Dendritic cell treated with granulocyte-macrophage colony-stimulating factor and Interleukin-4, amounts not matched to agents 40 ng/mL and 50 ng/mL, for 4 days (primary cell): ENCODE results near the gene NUDT16.
A peak's percentile ranks its signal among the peaks of the same experiment; 100 is the strongest.
"Not testable (repeated sequence)": the region's sequence is repeated elsewhere in the genome, so short reads cannot be mapped to it uniquely, and the experiment has no call there.

Experiments used
- H3K27ac Mint-ChIP-seq: one replicate; pipeline ENCODE4 v1.8.0; 2022; ENCODE audit warnings: mild to moderate bottlenecking, mixed read lengths
- H3K27me3 Mint-ChIP-seq: one replicate; pipeline ENCODE4 v1.8.0; 2022; ENCODE audit warnings: mild to moderate bottlenecking, mixed read lengths
- H3K36me3 Mint-ChIP-seq: one replicate; pipeline ENCODE4 v1.8.0; 2022; ENCODE audit warnings: low read depth, mixed read lengths
- H3K4me1 Mint-ChIP-seq: one replicate; pipeline ENCODE4 v1.8.0; 2022; ENCODE audit warnings: low read depth, mixed read lengths
- H3K4me3 Mint-ChIP-seq: one replicate; pipeline ENCODE4 v1.8.0; 2022; ENCODE audit warnings: mild to moderate bottlenecking, moderate library complexity, mixed read lengths
- H3K9me3 Mint-ChIP-seq: one replicate; pipeline ENCODE4 v1.8.0; 2022; ENCODE audit warnings: mixed read lengths
- intact Hi-C: fragments of 100-400 bp; cut with micrococcal nuclease; formaldehyde crosslinking; loops from one replicate; pipeline ENCODE4 v1.15.0; 2022

Gene NUDT16

GRCh38 chr3:131381445-131382291, at the start of gene NUDT16:
NUDT16 (plus strand) TSS chr3:131381774; CDS start chr3:131381805, 31 bp downstream.
- peaks cover 86% of the 10 kb centered on the region for H3K36me3 Mint-ChIP-seq
- peak within 1 kb of the TSS; percentile 86 for H3K4me3 Mint-ChIP-seq
- peaks cover 74% of the 10 kb centered on the region for H3K4me1 Mint-ChIP-seq
- intact Hi-C loops: loop anchor here (1.0 kb wide), 1 partner anchor 20 kb away; no protein-coding TSS in a partner anchor
- H3K27me3 Mint-ChIP-seq: no peaks in the 10 kb centered on the region
- no peaks in the 10 kb centered on the region for H3K9me3 Mint-ChIP-seq
- H3K27ac Mint-ChIP-seq: peak within 1 kb of the TSS; percentile 96

GRCh38 chr3:131338948-131339640, 42.5 kb upstream of the NUDT16 start:
- H3K27me3 Mint-ChIP-seq: no peaks in the 10 kb centered on the region
- no peak overlapping the region for H3K4me3 Mint-ChIP-seq
- H3K9me3 Mint-ChIP-seq: peaks cover 3% of the 10 kb centered on the region
- H3K4me1 Mint-ChIP-seq: peaks cover 33% of the 10 kb centered on the region
- H3K36me3 Mint-ChIP-seq: peaks cover 30% of the 10 kb centered on the region
- intact Hi-C loops: no loop called here
- no peak overlapping the region for H3K27ac Mint-ChIP-seq

GRCh38 chr3:131341761-131342160, 39.8 kb upstream of the NUDT16 start:
- H3K27me3 Mint-ChIP-seq: no peaks in the 10 kb centered on the region
- no peak overlapping the region for H3K27ac Mint-ChIP-seq
- no peak overlapping the region for H3K4me3 Mint-ChIP-seq
- H3K9me3 Mint-ChIP-seq: peaks cover 9% of the 10 kb centered on the region
- H3K4me1 Mint-ChIP-seq: peaks cover 45% of the 10 kb centered on the region
- intact Hi-C loops: no loop called here
- peaks cover 37% of the 10 kb centered on the region for H3K36me3 Mint-ChIP-seq

- H3K4me3 Mint-ChIP-seq: no peak overlapping the region
- H3K9me3 Mint-ChIP-seq: peaks cover 8% of the 10 kb centered on the region
- peaks cover 59% of the 10 kb centered on the region for H3K4me1 Mint-ChIP-seq
- intact Hi-C loops: no loop called here
- no peaks in the 10 kb centered on the region for H3K27me3 Mint-ChIP-seq
- peaks cover 64% of the 10 kb centered on the region for H3K36me3 Mint-ChIP-seq
- no peak overlapping the region for H3K27ac Mint-ChIP-seq
Measured at GRCh38 chr3:131348911-131349310, 32.7 kb upstream of the NUDT16 start.

GRCh38 chr3:131349454-131349853, 32.1 kb upstream of the NUDT16 start:
- Mint-ChIP-seq H3K4me3 (no peak overlapping the region), H3K27me3 (no peaks in the 10 kb centered on the region), H3K27ac (peak overlapping the region; percentile 63), H3K4me1 (peaks cover 57% of the 10 kb centered on the region), H3K9me3 (peaks cover 3% of the 10 kb centered on the region), H3K36me3 (peaks cover 61% of the 10 kb centered on the region)
- intact Hi-C loops: no loop called here

- H3K9me3 Mint-ChIP-seq: no peaks in the 10 kb centered on the region
- H3K27ac Mint-ChIP-seq: peak overlapping the region; percentile 63
- intact Hi-C loops: no loop called here
- no peak overlapping the region for H3K4me3 Mint-ChIP-seq
- peaks cover 52% of the 10 kb centered on the region for H3K4me1 Mint-ChIP-seq
- no peaks in the 10 kb centered on the region for H3K27me3 Mint-ChIP-seq
- H3K36me3 Mint-ChIP-seq: peaks cover 62% of the 10 kb centered on the region
Measured at GRCh38 chr3:131349946-131350347, 31.6 kb upstream of the NUDT16 start.

- peaks cover 68% of the 10 kb centered on the region for H3K36me3 Mint-ChIP-seq
- H3K27me3 Mint-ChIP-seq: no peaks in the 10 kb centered on the region
- no peak overlapping the region for H3K4me3 Mint-ChIP-seq
- H3K27ac Mint-ChIP-seq: no peak overlapping the region
- peaks cover 51% of the 10 kb centered on the region for H3K4me1 Mint-ChIP-seq
- intact Hi-C loops: no loop called here
- H3K9me3 Mint-ChIP-seq: no peaks in the 10 kb centered on the region
Measured at GRCh38 chr3:131350506-131350905, 31.1 kb upstream of the NUDT16 start.

GRCh38 chr3:131353016-131353877, 28.3 kb upstream of the NUDT16 start:
- Mint-ChIP-seq H3K36me3 (peaks cover 67% of the 10 kb centered on the region), H3K9me3 (no peaks in the 10 kb centered on the region), H3K27ac (no peak overlapping the region), H3K4me1 (peaks cover 52% of the 10 kb centered on the region), H3K4me3 (no peak overlapping the region), H3K27me3 (no peaks in the 10 kb centered on the region)
- intact Hi-C loops: no loop called here

- Mint-ChIP-seq H3K36me3 (peaks cover 60% of the 10 kb centered on the region), H3K9me3 (no peaks in the 10 kb centered on the region), H3K27ac (no peak overlapping the region), H3K4me3 (no peak overlapping the region), H3K27me3 (no peaks in the 10 kb centered on the region), H3K4me1 (peaks cover 50% of the 10 kb centered on the region)
- intact Hi-C loops: no loop called here
Measured at GRCh38 chr3:131353986-131354385, 27.6 kb upstream of the NUDT16 start.

- intact Hi-C loops: no loop called here
- peaks cover 43% of the 10 kb centered on the region for H3K4me1 Mint-ChIP-seq
- peak overlapping the region; percentile 4 for H3K27ac Mint-ChIP-seq
- no peaks in the 10 kb centered on the region for H3K9me3 Mint-ChIP-seq
- H3K27me3 Mint-ChIP-seq: no peaks in the 10 kb centered on the region
- H3K36me3 Mint-ChIP-seq: peaks cover 59% of the 10 kb centered on the region
- H3K4me3 Mint-ChIP-seq: no peak overlapping the region
Measured at GRCh38 chr3:131356006-131356595, 25.5 kb upstream of the NUDT16 start.

- peaks cover 63% of the 10 kb centered on the region for H3K36me3 Mint-ChIP-seq
- intact Hi-C loops: no loop called here
- H3K9me3 Mint-ChIP-seq: no peaks in the 10 kb centered on the region
- H3K4me1 Mint-ChIP-seq: peaks cover 46% of the 10 kb centered on the region
- H3K4me3 Mint-ChIP-seq: no peak overlapping the region
- H3K27me3 Mint-ChIP-seq: no peaks in the 10 kb centered on the region
- H3K27ac Mint-ChIP-seq: no peak overlapping the region
Measured at GRCh38 chr3:131357275-131357674, 24.3 kb upstream of the NUDT16 start.

GRCh38 chr3:131360191-131360755, 21.3 kb upstream of the NUDT16 start:
- Mint-ChIP-seq H3K4me1 (peaks cover 57% of the 10 kb centered on the region), H3K27me3 (no peaks in the 10 kb centered on the region), H3K36me3 (peaks cover 57% of the 10 kb centered on the region), H3K9me3 (no peaks in the 10 kb centered on the region), H3K4me3 (peak overlapping the region; percentile 49), H3K27ac (peak overlapping the region; percentile 99)
- intact Hi-C loops: loop anchor here (2.0 to 10.0 kb wide), 3 partner anchors 145 to 1057 kb away; partner anchors contain the start of genes ASTE1, DNAJC13 and NEK11

- Mint-ChIP-seq H3K36me3 (peaks cover 49% of the 10 kb centered on the region), H3K4me1 (peaks cover 60% of the 10 kb centered on the region), H3K27ac (peak overlapping the region; percentile 99), H3K4me3 (peak overlapping the region; percentile 84)
- intact Hi-C loops: loop anchor here (1.0 to 10.0 kb wide), 5 partner anchors 20 to 1056 kb away; partner anchors contain the start of genes ASTE1, DNAJC13, NEK11 and NUDT16
- not testable (repeated sequence) for H3K9me3 Mint-ChIP-seq, H3K27me3 Mint-ChIP-seq
Measured at GRCh38 chr3:131361066-131361463, 20.5 kb upstream of the NUDT16 start.
